Nephron progenitor cell (in vitro differentiated cells): ENCODE results near the gene GFAP.
A peak's percentile ranks its signal among the peaks of the same experiment; 100 is the strongest.

Experiments
- DNase-seq: peaks from one replicate; pipeline ENCODE4 v3.0.0; 2021
- H3K27ac Mint-ChIP-seq: 2 replicates; pipeline ENCODE4 v1.8.0; 2021; ENCODE audit warnings: mild to moderate bottlenecking, moderate library complexity, mixed read lengths
- H3K27me3 Mint-ChIP-seq: 2 replicates; pipeline ENCODE4 v1.8.0; 2021; ENCODE audit warnings: mild to moderate bottlenecking, low read depth, mixed read lengths; ENCODE audit not compliant: poor library complexity
- H3K36me3 Mint-ChIP-seq: 2 replicates; pipeline ENCODE4 v1.8.0; 2021; ENCODE audit warnings: low read depth, mixed read lengths
- H3K4me1 Mint-ChIP-seq: 2 replicates; pipeline ENCODE4 v1.8.0; 2021; ENCODE audit warnings: mixed read lengths
- H3K4me3 Mint-ChIP-seq: 2 replicates; pipeline ENCODE4 v1.8.0; 2021; ENCODE audit warnings: mild to moderate bottlenecking, moderate library complexity, mixed read lengths
- H3K9me3 Mint-ChIP-seq: 2 replicates; pipeline ENCODE4 v1.8.0; 2021; ENCODE audit warnings: mild to moderate bottlenecking, moderate library complexity, mixed read lengths
- TF ChIP-seq, protein P1 (sequence below): fragments of 200-600 bp; sonication (generic); IDR thresholded peaks from 2 replicates; pipeline ENCODE4 v1.5.0; 2021; ENCODE audit warnings: antibody characterized with exemption

GFAP gene

DNA sequence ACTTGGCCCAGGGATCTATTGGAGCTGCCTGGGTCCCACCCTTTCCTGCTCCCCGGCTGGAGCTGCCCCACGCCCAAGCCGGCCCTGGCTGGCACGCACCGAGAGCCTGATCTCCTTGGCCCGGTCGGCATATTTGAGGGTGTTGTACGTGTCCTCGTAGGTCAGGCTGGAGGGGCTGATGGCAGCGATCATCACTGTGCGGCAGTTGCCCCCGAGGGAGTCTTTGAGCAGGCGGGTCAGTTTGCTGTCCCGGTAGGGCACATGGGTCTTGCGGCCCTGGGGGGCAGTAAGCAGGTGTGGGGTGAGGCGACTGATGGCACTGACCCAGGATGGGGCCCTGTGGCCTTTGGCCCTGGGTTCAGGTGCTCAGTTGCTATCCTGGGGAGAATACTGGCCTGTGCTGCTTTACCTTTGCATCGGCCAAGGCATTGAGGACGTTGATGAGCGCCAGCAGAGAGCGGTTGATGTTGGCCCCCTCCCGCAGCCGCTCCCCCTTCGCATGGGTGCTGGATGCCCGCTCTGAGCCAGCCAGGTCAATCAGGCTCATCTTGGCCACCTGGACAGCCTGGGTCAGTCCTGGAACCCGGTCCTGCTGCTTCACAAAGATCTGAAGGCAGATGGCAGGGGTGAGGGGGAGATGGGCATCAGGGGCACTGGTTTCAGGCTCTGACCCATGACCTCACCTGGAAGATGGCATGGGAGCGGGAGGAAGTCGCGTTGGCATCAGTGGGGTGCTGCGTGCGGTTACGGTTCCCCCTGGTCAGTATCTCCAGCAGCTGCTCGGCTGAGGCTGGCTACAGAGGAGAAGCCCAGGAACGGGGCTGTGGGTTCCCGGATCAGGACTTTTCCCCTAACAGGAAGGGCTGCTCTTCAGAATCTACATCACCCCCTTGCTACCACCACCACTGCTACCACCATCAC lies 18.8 kb upstream of the GFAP start:
- H3K4me3 Mint-ChIP-seq: no peak overlapping the region

DNA sequence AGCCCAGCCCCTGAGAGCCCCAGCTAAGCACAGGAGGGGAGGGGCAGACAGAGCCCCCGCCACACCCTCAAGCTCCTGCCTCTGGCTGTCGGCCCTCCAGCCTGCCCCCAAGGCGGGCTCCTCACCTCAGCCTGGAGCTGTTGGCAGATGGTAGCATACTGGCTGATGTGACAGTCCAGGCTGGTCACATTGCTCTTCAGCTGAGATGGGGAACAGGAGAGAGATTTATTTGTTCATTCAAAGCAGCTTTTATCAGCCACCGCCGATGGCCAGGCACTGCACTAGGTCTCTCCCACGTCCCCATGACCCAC lies 17.4 kb upstream of the GFAP start:
- Mint-ChIP-seq H3K4me1 (no peaks in the 10 kb centered on the region), H3K36me3 (peaks cover 41% of the 10 kb centered on the region), H3K27ac (no peak overlapping the region), H3K4me3 (no peak overlapping the region), H3K27me3 (no peaks in the 10 kb centered on the region), H3K9me3 (peaks cover 2% of the 10 kb centered on the region)
- TF ChIP-seq, protein P1, sequence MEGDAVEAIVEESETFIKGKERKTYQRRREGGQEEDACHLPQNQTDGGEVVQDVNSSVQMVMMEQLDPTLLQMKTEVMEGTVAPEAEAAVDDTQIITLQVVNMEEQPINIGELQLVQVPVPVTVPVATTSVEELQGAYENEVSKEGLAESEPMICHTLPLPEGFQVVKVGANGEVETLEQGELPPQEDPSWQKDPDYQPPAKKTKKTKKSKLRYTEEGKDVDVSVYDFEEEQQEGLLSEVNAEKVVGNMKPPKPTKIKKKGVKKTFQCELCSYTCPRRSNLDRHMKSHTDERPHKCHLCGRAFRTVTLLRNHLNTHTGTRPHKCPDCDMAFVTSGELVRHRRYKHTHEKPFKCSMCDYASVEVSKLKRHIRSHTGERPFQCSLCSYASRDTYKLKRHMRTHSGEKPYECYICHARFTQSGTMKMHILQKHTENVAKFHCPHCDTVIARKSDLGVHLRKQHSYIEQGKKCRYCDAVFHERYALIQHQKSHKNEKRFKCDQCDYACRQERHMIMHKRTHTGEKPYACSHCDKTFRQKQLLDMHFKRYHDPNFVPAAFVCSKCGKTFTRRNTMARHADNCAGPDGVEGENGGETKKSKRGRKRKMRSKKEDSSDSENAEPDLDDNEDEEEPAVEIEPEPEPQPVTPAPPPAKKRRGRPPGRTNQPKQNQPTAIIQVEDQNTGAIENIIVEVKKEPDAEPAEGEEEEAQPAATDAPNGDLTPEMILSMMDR: no peak
- DNase-seq: no peak

More for the DNA sequence above, 18.8 kb upstream of the GFAP start:
- Mint-ChIP-seq H3K4me1 (no peaks in the 10 kb centered on the region), H3K27me3 (no peaks in the 10 kb centered on the region), H3K36me3 (peaks cover 51% of the 10 kb centered on the region), H3K27ac (no peak overlapping the region), H3K9me3 (peaks cover 10% of the 10 kb centered on the region)
- no peak for DNase-seq
- TF ChIP-seq, protein P1: no peak

DNA sequence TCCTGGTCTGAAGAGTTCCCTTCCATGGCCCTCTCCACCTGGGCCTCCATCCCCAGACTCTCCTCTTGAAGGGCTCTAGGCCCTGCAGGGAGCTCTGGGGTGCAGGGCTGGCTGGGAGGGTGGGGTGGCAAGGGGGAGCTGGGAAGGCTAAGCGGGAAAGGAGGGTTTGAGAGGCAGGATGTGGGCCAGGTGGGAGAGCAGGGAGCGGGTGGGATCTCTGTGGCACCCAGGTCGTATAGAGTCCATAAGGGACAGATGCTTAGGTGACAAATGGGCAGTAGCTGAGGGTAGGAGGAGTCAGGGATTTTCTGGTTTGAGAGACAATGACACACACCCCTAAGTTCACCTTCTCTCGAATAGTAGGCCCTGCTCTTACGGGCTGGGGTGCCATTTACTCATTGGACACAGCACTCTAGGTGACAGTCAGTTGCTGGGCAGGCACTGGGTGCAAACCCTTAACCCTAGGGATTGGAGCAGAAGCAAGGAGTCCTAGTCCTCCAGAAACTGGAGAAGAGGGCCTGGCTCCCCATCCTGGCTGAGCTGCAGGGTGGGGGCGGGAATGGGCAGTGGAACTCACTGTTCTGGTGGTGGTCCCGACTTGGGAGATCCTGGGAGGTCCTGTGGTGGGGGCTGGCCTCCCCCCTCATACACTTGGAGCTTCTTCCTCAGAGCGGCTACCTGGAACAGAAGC lies 16.9 kb upstream of the GFAP start:
- Mint-ChIP-seq H3K4me3 (no peak overlapping the region), H3K4me1 (no peaks in the 10 kb centered on the region), H3K27ac (peak overlapping the region; percentile 89), H3K27me3 (no peaks in the 10 kb centered on the region), H3K36me3 (peaks cover 41% of the 10 kb centered on the region), H3K9me3 (no peaks in the 10 kb centered on the region)
- TF ChIP-seq, protein P1: no peak
- no peak for DNase-seq

DNA sequence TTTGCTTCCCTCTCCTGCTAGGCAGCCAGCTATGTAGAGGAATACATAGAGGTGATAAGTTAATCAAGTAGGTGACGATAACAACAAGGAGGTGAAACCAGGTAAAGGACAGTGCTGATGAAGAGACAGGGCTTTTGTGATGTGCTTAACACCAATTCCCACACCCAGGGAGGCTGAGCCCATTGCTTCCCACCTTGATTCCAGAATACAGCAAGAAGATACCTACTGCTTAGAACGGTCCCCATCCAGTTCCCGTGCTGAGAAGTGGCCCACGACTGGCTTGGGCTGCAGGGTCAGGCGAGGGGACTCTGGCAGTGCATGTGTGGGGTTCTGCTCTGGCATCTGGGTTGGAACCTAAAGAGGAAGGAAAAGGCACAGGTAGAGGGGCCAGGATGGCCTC lies 16.1 kb upstream of the GFAP start:
- H3K4me3 Mint-ChIP-seq: no peak overlapping the region
- H3K9me3 Mint-ChIP-seq: no peaks in the 10 kb centered on the region
- no peaks in the 10 kb centered on the region for H3K4me1 Mint-ChIP-seq
- no peak for DNase-seq
- peaks cover 38% of the 10 kb centered on the region for H3K36me3 Mint-ChIP-seq
- TF ChIP-seq, protein P1: no peak
- no peaks in the 10 kb centered on the region for H3K27me3 Mint-ChIP-seq
- no peak overlapping the region for H3K27ac Mint-ChIP-seq

DNA sequence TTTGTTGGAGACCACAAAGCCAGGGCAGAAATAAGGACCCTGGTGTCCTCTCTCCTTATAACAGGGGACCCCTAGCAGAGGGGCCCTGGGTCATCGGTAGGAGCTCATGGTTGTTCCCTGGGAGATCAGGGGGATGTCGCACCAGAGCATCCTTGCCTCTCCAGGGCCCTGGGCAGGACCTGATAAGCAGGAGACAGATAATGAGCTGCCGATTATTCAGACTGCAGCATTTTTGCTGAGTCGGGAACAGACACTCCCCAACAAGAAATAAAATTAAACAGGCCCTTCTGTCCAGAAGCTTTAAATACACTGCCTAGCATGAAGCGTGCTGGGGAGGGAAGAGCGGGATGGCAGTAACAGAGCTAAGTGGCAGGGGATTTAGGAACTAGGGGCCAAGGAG lies 15.4 kb upstream of the GFAP start:
- Mint-ChIP-seq H3K9me3 (no peaks in the 10 kb centered on the region), H3K4me3 (no peak overlapping the region), H3K4me1 (no peaks in the 10 kb centered on the region), H3K36me3 (peaks cover 43% of the 10 kb centered on the region), H3K27ac (peak overlapping the region; percentile 45), H3K27me3 (no peaks in the 10 kb centered on the region)
- TF ChIP-seq, protein P1: no peak
- no peak for DNase-seq
